GM11168 (cell line): Measurements from ENCODE around the gene ZFAND5.

Experiments used
- in situ Hi-C: fragments of 300-500 bp; cut with MboI; formaldehyde crosslinking; loops from one replicate; pipeline ENCODE4 v1.12.0; 2022; ENCODE audit warnings: low sequenced_read_pairs; ENCODE audit not compliant: unreplicated experiment

Gene ZFAND5

GRCh38 chr9:72363908-72364678 lies 915 bp downstream of the ZFAND5 start:
- in situ Hi-C loops: no loop called here

GRCh38 chr9:72363236-72363635 lies 1.8 kb downstream of the ZFAND5 start:
- in situ Hi-C loops: no loop called here

GRCh38 chr9:72362680-72363139 lies 2.3 kb downstream of the ZFAND5 start:
- in situ Hi-C loops: no loop called here

DNA sequence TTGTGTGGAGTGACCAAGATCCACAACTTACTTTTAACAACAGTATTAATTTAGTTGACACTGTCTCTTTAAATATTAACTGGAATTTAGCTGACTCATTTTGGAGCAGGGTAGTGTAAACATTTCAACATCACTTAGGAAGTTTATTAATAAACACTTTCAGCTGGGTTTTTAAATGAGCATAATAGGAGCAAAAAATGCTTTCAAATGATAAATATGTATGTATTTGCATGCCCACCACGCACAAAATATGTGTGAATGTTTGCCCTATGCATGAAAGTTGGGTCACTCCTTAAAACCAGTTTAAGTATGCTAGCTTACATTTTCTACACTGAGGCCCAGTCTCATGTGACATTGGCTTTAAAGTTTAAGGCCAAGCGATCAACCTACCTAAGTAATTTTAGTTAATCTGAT lies 2.9 kb downstream of the ZFAND5 start:
- in situ Hi-C loops: no loop called here

DNA sequence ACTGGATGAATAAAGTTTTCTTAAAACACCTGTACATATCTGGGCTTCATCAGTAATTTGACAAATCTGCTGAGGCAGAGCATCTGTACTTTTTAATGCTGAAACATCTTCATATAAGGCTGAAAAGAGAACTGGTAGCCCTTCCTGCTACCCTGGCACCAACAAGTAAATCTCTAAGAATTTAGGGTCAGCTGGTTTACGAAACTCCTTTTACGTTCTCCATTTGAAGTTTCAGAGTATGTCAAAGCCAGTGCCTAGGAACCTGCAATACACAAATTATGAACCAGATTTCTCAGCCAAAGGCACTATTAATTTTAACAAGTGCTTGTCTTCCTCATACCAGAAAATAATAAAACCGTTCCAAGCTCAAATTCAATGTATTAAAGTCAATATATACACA lies 3.8 kb downstream of the ZFAND5 start:
- in situ Hi-C loops: no loop called here

DNA sequence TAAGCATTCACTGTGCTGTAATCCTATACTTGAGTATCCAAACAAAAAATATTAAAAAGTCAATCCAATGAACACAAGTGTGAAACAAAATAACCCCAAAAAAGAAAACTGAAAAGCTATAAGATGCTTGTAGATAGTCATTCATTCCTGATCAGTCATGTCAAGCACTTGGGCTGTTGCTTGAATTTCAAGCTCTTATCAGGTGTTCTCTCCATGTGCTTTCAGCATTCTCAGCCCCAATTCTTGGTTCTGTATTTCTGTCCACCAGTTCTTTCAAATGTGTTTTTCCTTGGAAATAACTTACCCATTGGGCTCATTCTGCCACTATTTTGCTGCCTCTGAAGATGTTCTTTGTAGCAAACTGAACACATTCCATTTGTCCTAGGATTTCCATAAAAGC lies 4.7 kb downstream of the ZFAND5 start:
- in situ Hi-C loops: no loop called here

- in situ Hi-C loops: no loop called here
Observed at GRCh38 chr9:72356041-72356582, 8.9 kb downstream of the ZFAND5 start.

GRCh38 chr9:72355153-72355552 lies 9.9 kb downstream of the ZFAND5 start:
- in situ Hi-C loops: no loop called here

DNA sequence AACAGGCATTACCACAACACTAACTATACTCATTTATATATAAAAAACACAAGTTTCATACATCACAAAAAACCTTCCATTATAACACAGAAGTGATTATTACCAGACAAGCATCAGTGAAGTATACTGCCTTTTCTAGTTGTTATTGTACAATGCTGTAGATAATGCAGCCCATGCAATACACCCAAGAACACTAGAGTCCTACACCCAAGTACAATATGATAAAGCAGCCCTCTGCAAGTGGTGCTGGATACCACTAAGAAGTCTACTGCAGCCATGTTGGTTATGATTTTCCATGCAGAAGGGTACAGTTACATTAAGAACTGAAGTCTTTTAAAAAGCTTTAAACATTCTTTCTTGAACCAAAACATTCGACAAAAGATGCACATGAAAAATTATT lies 10.3 kb downstream of the ZFAND5 start:
- in situ Hi-C loops: no loop called here

DNA sequence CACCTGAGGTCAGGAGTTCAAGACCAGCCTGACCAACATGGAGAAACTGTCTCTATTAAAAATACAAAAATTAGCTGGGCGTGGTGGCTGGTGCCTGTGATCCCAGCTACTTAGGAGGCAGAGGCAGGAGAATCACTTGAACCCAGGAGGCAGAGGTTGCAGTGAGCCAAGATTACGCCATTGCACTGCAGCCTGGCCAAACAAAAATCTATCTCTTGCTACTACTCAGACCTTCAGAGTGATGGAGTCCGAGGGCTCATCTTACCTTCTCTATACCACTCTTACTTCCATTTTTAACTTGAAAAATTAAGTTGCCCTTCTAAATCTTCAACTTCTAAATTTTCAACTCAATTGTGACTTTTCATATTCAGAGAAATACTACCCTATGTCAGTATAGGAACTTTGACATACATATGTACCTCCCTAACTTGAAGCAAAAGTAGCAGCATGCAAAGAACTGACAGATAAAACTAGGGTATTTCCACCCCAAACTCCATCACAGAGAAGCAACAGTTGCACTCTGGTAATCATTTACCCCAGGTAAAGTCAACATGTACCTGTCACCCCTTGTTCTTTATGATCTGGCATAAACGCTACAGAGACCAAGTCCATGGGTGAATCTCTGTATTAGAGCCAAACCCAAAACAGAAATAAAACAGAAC lies 11.4 kb downstream of the ZFAND5 start:
- in situ Hi-C loops: no loop called here

DNA sequence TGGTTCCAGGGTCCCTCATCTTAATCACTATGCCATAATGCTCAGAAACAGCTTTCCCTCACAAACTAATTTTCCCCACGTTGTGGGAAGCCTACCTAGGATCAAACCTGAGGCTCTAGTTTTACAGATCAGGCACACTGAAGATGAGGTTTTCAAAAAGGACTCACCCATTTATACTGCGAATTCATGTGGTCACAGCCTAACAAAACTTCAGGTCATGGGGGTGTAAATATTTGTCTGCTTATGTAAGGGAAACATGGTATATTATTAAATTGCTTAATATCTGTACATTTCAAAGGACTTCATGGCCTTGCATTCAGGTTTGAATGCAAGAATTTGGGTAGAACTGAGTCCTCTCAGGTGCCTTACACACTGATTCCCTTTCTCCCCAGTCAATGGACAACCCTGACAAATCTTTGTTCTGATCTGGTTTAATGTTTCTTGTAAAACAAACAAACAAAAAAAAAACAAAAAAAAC lies 12.1 kb downstream of the ZFAND5 start:
- in situ Hi-C loops: no loop called here

DNA sequence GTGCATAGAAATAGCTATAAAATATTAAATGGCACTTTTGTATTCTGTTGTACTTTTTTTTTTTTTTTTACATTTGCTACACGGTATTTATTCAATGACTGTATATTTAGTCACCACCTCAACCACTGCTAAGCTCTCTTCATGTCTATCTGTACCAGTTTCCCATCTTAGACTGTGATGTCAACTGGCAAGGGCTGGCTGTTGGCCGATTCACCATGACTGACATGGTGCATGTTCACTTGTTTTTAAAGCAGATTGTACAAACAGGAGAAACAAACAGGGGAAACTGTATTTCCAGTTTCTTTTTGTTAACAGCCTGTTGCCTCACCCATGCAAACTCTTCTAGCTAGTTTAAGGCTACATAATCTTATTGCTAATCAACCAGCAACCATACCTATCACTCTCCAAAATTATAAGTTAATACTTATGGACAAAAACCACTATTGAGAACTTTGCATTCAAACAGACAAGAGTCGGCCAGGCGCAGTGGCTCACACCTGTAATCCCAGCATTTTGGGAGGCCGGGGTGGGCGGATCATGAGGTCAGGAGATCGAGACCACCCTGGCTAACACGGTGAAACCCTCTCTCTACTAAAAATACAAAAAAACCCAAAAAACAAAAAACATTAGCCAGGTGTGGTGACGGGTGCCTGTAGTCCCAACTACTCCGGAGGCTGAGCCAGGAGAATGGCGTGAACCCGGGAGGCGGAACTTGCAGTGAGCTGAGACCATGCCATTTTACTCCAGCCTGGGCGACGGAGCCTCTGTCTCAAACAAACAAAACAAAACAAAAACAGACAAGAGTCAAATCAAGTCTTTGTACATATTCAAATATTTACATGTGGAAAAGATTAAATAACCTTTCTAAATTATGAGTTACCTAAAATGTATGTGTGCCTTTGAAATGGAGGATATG lies 13.2 kb downstream of the ZFAND5 start:
- in situ Hi-C loops: no loop called here

- in situ Hi-C loops: no loop called here
Observed at GRCh38 chr9:72349911-72350310, 15.1 kb downstream of the ZFAND5 start.

DNA sequence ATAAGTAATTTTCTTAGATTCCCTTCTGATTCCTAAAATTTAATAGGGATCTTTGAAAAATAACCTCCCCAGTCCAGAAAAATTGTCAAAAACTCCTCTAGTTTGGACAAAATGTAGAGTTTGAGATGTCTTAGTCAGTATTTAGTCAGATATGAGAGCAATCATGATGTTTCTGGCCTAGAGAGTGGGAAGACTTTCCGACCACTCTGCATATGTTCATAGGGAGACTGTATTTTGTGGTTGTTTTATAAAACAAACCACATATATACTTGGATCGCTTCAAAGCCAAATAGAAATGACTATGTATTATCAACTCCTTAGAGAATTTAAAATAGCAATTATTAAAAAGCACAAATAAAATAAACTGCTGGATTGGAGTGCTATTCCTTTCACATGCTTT lies 15.8 kb downstream of the ZFAND5 start:
- in situ Hi-C loops: no loop called here

DNA sequence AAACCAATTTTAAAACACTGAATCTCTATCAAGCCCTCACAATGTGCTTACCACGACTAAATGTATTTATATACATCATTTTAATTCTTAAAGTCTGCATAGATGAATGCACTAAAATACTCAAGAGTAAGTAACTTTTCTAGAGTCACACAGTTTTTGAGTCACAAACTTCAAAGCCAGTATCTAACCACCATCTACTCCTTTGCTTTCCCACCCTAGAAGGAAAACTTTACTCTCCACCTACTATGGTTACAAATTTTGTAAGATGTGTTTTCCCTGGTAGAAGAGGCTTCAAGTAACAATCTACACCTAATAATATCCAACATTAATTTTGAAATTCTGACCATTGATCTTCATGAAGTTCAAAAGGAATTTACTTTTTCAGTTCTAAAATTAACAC lies 18.7 kb downstream of the ZFAND5 start:
- in situ Hi-C loops: no loop called here

DNA sequence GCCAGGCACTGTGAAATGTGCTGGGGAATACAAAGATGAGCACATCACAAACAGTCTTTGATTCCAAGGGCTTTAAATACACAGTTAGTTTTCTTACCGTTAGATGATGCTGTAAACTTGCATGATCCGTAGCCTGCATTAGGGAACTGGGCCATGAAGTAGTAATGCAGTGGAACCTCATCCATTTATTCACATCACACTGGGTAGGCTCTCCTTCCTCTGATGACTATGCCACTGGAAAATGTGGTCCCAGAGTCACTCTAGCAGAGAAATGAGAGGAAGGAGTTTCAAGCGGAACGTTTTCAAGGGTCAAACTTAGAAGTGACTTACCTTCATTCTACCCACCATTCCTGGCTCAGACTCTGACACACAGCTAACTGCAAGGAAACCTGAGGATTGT lies 26.4 kb downstream of the ZFAND5 start:
- in situ Hi-C loops: no loop called here

DNA sequence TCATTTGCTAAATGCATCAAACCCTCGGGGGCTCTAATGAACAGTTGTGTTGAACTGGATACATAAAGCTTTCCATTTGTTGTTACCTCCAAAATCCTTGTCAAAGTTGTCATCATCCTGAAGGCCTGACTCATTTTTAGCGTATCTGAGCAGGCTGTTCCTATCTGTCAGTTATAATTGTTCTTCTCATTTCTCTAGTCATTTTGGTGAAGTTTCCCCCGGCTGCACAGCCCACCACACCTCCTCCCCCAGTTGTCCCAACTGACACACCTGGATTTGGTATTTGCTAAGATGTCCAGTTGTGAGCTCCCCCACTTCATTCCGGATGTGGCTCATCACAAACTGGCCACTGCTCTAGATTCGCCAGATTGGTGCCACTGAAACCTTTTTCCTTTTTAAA lies 27.7 kb downstream of the ZFAND5 start:
- in situ Hi-C loops: no loop called here

GRCh38 chr9:72334658-72335337 lies 30.2 kb downstream of the ZFAND5 start:
- in situ Hi-C loops: no loop called here

DNA sequence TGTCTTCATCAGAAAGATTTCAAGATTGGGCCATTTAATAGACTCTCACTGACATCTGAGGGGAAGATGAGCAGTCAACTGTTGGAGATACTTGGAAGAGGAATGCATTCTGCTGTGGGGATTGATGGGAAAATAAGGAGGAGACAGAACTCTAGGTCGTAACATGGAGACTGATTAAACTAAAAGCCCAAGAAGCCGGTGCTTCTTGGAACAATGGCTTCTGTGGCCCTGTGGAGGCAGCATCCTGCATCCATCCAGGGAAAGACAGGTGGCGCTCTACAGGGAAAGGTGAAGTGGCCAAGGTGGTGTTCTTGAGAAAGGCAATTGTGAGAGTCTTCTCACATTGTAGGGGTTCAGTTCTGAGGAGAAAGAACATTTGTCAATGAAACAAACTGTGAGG lies 31.3 kb downstream of the ZFAND5 start:
- in situ Hi-C loops: no loop called here

GRCh38 chr9:72333197-72333596 lies 31.8 kb downstream of the ZFAND5 start:
- in situ Hi-C loops: no loop called here
